HG03039 (cell line): Measurements from ENCODE around the gene SDHAF2.
"Not testable (repeated sequence)": the region's sequence is repeated elsewhere in the genome, so short reads cannot be mapped to it uniquely, and the experiment has no call there.

ENCODE experiments used
- ATAC-seq: cut with Tn5 transposase; IDR thresholded peaks from one replicate; pipeline ENCODE4 v1.9.1; 2021; ENCODE audit warnings: mild to moderate bottlenecking, moderate library complexity; ENCODE audit not compliant: unreplicated experiment

SDHAF2 gene

DNA sequence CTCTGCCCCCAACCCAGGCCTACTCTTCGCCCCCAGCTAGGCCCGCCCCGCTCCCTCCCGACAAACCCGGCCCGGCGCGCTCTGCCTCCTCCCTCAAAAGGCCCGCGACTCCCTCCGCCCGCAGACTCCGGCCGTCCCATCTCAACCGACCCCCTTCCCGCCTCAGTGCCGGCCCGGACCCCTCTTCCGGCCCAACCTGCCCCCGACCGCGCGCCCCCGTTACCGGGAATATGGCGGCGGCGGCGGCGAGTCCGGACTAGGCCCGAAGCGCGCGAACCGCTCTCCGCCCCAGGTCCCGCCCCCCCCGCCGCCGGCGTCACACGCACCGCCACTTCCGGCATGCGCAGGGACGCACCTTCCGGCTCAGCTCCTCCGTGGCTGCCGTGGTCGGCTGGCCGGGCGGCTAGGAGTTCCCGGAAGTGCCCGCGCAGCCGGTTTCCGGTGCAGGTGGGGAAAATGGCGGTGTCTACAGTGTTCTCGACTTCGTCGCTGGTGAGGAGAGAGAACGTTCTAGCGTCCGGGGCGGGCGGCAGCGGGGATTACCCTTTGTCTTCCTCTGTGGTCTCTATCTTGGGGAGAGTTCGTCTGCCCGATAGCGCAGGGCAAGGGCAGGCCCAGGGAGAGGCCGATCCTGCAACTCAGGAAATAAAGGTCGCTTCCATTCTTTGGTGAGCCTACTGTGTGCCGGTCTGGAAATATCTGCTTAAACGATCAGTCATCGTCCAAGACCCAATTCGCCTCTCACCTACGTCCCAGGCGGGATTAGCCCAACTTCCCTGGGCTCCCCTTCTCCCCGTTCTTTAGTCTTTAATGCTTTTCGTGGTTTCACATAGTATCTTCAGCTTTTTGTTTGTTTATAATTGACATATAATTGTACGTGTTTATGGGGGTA, at the start of gene SDHAF2, which contains the start of gene CPSF7:
Gene SDHAF2 (plus strand): TSS at position 434 of the 892 bp plus-strand sequence. CDS start 23 bp downstream, at position 457.
Gene CPSF7 (minus strand): TSS at position 285 of the 892 bp plus-strand sequence. CDS start 740 bp downstream, outside the sequence.
- ATAC-seq, result peak; percentile 88

DNA sequence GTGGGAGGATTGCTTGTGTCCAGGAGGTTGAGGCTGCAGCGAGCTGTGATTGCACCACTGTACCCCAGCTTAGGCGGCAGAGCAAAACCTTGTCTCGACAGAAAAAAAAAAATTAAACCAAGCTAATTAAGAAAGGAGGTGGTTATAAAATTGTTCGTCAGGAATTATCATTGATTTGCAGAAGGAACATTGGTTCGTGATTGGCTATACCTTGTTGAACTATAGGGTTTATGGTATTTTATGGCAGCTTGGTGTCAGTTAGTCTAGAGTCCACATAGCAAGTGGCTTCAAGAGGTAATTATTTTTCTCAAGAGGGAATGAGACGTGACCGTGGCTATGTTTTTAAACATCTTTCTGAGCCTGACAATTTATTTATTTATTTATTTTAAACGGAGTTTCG, 49.0 kb upstream of the SDHAF2 start:
- no peak for ATAC-seq

DNA sequence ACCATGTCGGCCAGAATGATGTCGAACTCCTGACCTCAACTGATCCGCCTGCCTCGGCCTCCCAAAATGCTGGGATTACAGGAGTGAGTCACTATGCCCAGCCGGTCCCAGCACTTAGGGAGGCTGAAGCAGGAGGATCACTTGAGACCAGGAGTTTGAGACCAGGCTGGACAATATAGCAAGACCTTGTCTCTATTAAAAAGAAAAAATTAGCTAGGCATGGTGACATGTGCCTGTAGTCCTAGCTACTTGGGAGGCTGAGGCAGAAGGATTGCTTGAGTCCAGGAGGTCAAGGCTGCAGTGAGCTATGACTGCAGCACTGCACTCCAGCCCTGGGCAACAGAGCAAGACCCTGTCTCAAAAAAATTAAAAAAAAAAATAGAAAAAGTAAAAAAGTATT, 46.1 kb upstream of the SDHAF2 start:
- not testable (repeated sequence) for ATAC-seq

DNA sequence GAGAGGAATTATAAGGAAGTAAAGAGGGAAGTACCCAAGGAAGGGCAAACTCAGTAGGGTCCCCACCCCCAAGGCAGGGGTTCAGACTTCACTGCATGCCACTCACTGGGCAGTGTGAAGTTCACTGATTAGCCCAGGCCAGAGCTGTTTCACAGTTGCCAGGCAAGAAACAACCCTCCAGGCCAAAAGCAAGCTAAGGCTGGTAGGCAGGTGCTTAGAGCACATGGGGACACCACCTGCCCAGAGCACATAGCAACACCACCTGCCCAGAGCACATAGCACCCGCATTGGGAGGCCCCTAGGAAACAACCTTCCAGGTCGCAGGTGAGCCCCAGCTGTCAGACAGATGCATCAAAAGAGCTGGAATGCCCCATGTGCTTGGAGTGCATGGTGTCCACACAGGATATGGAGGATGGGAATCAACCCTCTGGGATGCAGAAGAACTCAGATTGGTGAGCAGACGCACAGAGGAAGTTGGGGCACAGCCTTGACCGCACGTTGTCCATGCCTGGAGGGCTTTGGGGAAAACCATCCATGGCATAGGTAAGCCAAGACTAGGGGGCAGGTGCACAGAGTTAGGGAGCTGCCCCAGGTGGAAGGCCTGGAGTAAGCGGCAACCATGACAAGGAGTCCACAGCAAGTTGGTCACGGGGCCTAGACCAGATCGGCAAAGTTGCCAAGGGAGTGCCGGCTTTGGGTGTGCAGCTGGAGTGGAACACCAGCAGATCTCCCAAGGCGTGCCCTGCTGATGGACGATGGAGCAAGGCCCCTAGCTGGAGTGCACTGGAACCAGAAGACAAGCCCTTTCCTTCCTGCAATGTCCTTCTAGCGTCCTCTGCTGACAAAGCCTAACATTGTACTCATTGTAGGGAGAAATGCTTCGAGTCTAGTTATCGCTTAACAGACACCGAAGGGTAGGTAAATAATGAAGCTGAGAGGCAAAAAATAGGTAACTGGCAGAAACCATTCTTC, 45.4 kb upstream of the SDHAF2 start:
- no peak for ATAC-seq

DNA sequence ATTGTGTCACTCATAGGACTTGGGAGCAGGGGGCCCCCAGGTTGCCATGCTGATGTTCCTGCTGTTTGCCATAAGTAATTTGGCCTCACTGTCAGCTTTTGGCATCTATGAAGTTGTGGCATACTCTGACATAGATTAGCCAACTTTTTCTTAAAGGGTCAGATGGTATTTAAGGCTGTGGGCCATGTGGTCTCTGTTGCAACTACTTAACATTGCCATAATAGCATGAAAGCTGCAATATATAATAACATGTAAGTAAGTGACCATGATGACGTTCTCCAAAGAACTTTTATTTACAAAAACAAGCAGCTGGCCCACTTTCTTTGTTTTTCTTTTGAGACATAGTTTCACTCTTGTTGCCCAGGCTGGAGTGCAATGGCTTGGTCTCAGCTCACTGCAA, 39.8 kb upstream of the SDHAF2 start:
- ATAC-seq, result no peak

DNA sequence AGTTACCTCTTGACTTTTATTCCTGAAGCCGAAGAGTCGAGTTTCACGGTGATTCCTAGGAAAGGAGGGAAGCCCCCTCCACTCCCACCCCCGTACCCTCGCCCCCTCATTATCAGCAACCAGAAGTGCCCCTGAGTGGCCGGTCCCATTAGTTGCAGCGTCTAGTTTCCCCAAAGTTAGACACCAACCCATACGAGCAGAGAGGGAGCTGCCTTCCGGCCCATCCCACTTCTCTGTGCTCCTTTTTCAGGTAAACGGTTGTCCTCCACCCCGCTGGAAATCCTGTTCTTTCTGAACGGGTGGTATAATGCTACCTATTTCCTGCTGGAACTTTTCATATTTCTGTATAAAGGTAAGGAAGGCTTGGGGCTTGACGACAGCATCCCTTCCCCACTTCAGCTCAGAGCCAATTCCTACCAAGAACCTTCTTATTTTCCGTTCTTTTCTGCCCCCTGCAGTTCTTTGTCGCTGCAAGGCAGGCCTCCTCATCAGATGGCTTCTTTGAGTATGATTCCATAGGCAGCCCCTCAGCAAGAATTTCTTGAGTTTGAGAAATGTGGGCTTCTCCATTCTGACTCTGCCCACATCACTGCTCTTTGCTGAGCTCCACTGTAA, 36.8 kb upstream of the SDHAF2 start:
- ATAC-seq, result no peak

DNA sequence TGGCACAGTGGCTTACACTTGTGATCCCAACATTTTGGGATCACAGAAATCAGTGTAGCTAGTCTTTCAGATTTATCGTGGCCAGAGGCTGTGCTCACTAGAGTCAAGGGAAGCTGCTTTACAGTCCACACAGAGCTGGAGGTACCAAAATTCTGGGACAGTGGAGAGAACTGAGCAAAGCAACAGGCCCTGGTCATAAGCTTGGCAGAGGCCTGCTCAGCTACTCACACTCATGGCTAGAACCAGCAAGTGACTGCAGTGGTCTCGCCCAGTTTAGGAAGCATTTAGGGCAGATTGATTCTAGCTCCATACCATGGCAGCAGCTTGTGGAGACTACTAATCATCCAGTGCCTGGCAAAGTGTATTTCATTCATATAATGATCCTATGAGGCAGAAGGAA, 28.8 kb upstream of the SDHAF2 start:
- ATAC-seq, result no peak

DNA sequence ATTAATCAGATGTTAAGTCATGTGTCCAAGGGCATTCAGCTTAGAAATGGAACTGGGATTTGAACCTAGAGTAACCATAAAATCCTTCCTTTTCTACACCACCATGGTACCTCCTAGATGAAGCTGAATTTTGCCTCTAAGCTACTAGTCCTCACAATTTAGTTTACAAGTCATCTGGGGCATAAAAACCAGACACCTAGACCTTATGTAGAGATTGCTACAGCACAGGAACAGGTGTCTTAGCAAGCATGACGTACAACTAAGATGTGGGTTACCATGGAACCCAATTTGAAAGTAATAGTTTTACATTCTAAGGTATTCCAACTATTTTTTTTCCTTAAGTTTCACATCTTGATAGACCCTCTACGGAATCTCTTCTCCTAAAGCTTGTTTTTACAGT, 28.4 kb upstream of the SDHAF2 start:
- no peak for ATAC-seq

DNA sequence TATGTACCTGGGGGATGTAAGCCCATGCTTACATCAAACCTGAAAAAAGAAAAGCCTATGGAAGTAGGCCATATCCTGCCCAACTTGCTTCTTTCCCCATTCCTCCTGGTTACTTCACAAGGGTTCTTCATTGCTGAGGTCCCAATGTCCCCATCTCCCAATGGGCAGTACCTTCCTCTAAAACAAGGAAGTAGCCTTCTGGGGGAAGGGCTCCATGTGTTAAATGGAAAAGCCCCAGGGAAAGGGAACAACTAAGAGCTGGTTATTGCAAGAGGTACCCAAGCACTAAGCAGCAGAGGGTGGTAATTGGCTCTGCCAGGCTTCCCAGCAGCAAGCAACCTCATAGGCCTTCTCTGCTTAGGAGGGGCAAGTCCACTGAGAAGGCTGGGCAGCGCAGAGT, 26.3 kb upstream of the SDHAF2 start:
- ATAC-seq, result no peak

DNA sequence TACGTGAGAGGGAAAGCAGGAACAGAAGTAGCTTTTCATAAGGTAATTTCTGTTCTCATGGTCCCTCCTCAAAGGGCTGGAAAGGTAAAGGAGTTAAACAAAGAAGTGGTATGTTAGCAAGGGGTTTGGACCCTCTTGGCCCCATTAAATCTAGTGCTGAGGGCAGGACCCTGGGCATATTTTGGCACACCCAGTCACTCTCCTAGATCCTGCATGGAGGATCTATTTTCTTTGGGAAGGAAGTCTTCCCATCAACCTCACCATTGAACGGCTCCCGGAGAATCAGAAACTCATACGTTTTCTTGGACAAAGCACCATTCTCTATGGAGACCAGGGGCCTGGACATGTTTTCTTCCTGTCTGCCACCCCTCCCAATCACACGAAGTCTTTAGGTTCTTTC, 25.8 kb upstream of the SDHAF2 start:
- no peak for ATAC-seq

DNA sequence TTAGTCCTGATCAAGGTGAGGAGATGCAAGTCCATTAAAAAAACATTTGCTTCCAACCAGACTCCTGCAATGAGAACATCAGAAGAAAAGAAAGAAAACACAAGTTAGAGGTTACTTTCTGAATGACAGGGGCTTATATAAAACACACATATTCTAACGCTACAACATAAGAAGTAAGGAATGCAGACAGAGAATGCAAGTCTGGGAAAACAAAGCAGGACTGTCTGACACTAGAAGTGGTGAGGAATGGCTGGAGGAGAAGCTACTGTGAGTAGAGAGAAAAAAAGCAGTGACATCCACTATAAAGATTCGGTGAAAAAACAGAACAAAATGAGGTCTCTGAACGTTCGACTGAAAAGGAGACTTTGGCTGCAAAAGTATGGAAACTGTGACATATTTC, 25.3 kb upstream of the SDHAF2 start:
- ATAC-seq, result no peak

DNA sequence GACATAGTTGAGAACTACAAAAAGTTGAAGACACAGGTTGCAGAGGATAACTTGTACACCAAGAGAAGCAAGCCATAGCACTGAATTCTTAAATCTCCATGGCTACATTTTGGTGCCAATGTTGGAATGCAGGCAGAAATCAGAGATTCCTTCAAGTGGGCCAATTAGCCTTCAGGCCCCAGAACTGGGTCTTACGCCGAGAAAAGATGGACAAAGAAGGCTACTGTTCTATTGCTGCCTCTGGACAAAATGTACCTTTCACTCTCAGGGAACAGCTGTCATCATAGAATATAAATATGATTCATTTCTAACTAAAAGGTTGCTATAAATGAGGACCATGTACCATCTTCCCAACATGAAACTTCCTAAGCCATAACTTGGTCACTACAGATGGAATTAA, 23.9 kb upstream of the SDHAF2 start:
- no peak for ATAC-seq

DNA sequence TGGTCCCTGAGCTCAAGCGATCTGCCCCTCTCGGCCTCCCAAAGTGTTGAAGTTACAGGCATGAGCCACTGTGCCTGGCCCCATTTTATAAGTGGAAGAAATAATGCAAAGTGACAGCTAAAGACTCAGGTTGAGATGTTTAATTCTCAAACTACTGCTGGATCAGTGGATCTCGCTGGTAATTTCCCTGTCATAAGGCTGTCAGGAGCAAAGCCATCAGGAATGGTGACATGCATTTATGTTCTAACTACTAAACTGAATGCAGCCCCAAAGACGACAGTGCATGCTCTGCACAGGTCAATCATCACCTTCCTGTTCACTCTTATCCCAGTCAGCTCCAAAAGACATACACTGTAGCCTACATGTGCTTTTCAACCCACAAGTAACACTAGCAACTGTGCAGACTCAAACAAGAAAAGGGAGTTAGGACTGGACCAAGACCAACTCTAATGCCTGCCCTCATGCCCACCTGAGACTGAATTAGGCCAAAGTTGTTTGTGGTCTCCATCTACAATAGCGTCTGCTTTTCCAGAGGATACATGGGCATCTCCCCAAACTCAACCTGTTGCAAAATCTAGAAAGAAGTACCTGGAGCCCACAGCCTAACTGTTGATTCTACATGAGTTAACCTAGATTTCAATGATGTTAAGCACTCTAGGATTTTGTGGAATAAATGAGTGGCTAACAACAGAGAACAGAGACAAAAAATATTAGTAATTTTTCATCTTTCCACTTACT, 22.8 kb upstream of the SDHAF2 start:
- no peak for ATAC-seq

DNA sequence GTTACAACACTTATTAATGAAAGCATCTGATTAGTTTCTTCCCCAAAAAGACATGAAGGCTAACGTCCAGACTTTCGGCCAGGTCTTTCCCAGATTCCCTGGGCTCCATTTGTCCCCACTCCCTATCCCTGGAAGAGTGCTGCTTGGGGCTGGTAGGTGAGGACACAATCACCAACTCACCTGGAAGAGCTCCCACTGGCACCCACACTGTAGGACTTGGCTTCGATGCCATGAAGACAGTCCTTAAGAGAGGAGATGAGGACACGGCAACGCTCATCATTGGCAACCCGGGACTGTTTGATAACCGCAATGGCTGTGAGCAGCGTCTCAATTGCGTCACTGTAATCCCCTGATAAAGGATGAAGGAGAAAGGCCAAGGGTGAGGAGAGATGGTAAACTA, 18.3 kb upstream of the SDHAF2 start:
- no peak for ATAC-seq

DNA sequence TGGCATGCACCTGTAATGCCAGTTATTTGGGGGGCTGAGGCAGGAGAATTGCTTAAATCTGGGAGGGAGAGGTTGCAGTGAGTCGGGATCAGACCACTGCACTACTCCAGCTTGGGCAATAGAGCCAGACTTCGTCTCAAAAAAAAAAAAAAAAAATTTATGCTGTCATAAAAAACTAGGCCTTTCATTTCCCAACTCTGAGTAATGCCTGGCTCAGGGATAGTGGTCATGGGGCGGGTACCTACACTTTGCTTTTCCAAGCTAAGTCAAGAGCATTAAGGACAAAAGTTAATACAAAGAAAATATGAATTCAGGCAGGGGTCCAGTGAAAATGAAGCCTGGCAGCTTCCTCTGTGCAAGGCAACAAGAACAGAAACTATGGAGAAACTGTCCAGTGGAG, 16.4 kb upstream of the SDHAF2 start:
- no peak for ATAC-seq

DNA sequence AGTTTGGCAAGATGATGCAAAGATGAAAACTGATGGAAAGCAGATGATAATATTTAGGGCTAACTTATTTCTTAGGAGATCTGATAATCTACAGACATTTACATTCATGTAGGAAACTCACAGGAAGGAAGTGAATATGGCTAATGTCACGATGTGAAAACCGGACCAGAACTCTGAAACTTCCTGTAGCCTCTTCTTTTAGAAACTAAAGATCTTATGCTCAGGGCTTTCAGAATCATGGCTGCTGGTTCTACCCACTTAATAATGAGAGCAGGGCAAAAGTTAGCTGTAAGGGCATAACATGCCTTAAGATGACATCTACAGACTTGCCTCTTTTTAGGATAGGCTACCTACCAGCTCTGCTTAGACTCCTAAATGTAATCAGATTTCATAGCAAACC, 15.4 kb upstream of the SDHAF2 start:
- no peak for ATAC-seq

DNA sequence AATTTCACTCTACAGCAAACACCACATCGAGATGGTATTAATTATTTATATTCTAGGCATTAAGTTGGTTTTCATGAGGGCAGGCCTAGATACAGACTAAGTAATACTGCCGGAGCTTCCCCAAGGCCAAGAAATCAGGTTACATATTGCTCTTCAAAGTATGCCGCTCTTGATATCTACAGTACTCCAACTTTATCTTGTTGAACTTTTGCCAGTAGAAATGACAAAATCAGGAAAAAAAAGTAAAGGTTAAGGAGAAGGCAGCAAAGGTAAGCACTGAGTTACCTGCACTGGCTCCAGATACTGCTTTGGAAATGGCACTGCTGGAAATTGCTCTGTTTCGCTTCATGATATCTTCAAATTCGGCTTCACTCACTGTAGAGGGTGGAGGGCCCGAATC, 14.5 kb upstream of the SDHAF2 start:
- no peak for ATAC-seq

DNA sequence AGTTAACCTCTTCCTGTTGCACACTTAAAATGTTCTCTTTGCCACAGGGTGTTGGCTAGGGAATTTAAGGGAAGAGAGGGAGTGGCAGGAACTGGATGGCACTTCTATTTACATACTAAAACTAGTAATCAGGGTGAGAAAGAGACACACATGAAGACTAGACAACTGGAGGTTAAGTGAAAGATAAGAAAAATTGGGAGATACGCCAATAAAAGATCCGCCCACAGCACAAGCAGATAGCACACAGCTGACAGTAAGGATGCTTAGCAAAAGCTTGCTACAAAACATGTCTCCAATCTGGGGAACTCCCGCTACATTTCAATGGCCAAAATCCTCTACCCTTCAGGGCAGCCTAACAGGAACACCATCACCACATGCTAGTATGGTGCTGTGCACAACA, 13.0 kb upstream of the SDHAF2 start:
- ATAC-seq, result no peak

DNA sequence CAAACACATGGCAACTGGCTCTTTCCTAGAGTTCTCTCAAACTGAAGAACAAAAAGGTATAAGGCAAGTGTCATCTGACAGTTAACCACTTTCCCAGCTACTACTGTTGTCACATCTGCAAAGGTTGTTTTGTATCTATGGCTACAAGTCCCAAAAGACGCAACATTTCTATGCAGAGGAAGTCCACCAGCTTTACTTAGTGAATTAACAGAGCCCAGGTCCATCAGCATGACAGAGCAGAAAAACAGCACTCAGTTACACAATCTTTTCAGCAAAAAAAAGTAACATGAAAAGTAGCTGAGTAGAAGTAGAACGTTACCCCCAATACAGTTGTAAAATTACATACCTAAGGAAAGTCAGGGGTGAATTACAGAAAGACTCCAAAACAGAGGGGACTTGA, 12.3 kb upstream of the SDHAF2 start:
- no peak for ATAC-seq

DNA sequence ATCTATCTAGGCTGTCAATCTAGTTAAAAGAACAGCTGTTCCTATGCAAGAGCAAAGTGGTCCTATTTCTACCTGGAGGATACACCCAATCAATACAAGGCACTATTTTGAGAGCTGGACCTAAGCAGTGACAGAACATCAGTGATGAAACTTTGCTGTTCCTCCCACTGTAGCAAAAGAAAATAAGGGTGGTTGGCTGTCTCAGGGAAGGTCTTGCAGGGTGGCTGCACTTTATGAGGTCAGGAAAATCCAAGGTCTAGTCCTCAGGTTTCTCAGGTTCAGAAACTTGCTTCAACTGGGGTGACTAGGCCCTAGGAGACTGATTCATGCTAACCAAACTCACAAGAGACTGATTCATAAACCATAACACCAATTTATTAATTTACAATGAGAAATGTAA, 11.8 kb upstream of the SDHAF2 start:
- ATAC-seq, result no peak

DNA sequence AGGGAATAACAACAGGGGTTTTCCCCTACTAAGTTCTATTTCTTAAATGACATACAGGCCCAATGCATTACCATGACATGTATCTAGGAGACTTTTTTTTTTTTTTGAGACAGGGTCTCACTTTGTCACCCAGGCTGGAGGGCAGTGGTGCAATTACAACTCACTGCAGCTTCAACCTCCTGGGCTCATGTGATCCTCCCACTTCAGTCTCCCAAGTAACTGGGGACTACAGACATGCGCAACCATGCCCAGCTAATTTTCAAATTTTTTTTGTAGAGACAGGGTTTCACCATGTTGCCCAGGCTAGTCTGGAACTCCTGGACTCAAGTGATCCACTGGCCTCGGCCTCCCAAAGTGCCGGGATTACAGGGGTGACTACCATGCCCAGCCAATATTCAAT, 7.7 kb upstream of the SDHAF2 start:
- no peak for ATAC-seq
